Right hindlimb (tissue), 1 donor: ENCODE measurements around the gene C1QTNF9B.

Experiments used
- DNase-seq: peaks from one replicate; pipeline ENCODE4 v3.0.0-alpha.2; 2018

C1QTNF9B gene

DNA sequence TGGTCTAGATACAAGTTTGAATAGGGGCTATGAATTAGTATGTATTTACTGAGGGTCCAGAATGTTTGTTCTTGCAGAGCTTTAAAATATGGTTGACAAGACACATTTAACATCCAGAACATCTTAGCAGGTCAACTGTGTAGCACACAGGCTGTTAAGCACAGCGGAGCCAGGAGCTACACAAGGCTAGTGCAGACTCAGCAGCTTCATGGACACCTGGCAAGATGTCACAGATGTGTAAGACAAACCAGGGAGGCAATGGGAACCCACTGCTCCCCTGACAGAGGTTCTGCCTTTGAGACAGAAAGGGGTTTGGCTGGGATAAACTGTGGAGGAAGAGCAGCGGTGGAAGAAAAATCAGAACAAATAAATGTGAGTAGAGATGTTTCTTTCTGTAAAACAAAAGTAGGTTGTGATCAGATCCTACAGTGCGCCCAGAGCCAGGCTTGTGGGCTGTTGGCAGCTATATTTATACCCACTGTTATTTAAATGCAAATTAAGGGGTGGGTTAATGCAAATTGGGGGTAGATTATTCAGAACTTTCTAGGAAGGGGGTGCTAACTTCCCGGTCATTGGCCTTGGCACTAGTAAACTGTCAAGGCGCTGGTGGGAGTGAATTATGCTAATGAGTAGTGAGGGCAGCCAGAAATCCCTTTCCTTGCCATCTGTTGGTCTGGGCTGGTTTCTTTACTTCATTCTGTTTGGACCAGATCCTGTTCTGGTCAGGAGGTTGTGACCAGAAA is 41.1 kb downstream of the C1QTNF9B start:
- DNase-seq: no peak

- no peak for DNase-seq
Observed at GRCh38 chr13:23855360-23855759, 41.9 kb downstream of the C1QTNF9B start.

DNA sequence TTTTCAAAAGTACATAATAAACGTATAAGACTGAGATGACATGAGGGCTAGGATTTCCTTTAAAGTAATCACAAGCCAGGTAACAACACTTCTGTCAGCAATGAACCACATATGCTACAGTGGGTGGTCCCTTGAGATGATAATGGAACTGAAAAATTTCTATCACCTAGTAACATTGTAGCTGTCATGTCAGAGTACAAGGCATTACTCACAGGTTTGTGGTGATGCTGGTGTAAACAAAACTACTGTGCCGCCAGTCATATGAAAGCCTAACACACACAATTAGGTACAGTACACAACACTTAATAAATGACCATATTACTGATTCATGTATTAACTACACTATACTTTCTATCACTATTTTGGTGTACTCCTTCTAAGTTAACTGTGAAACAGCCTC is 45.0 kb downstream of the C1QTNF9B start:
- no peak for DNase-seq

DNA sequence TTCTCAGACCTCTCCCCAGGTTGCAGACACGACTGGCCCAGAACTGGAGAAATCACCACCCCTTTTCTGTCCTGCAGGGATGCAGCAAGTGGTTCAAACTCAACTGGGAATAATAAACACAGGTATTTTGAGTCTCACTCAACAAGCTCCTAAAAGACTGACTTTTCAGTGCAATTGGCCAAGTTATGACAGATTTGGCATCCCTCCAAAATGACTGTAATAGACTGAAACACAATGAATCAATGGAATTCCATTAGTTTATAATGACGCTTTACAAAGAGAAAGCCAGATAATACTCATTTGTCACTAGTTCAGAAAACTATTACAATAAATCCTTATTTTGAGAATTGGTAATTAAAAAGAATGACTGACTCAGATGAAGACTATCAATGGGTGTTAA is 46.2 kb downstream of the C1QTNF9B start:
- no peak for DNase-seq

- DNase-seq: no peak
Observed at GRCh38 chr13:23850134-23850533, 47.2 kb downstream of the C1QTNF9B start.

DNA sequence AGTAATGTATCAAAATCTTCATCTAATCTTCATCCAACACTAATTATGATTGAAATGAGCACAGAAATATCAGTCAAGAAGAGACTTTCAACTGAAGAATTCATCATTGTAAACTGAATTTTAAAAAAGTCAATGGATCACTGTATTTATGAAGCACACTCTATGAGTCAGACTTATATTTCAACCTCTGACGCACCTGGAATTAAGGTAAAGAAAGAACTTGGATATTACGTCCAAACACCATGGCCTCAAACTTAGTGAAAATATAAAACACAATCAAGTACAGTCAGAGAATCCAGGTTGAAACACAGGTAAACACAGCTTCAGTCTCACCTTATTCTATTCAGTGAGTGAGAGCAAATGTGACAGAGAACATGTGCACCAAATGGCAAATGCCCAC is 47.6 kb downstream of the C1QTNF9B start:
- DNase-seq: no peak

- DNase-seq: no peak
Observed at GRCh38 chr13:23848646-23849141, 48.6 kb downstream of the C1QTNF9B start.

GRCh38 chr13:23848019-23848418 is 49.3 kb downstream of the C1QTNF9B start:
- no peak for DNase-seq

GRCh38 chr13:23847497-23847896 is 49.8 kb downstream of the C1QTNF9B start:
- no peak for DNase-seq

DNA sequence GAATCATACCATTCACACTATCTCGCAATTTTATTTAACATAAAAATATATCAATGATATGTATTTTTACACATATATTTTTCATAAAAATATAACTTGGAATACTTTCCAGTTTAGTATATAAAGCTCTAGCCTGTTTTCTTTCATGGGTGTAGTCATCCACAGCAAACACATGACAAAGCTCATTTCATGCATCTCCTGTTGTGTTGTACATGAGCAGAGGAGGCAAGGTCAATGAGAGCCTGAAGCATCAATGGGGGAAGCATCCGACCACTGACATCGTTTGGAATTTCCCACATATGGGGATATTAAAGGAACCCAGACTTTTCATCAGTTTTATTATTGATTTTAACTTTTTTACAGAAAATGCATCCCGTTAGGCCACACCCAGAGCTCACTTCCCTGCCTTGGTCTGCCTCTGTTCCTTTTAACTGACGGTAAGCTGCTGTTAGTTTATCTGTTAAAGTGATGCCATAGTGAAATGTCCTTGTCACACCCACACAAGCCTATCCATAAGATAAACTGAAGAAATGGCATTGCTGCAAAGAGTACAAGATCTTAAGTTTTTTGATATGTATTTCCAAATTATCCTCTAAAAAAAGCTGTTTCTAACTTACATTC is 52.1 kb downstream of the C1QTNF9B start:
- no peak for DNase-seq

DNA sequence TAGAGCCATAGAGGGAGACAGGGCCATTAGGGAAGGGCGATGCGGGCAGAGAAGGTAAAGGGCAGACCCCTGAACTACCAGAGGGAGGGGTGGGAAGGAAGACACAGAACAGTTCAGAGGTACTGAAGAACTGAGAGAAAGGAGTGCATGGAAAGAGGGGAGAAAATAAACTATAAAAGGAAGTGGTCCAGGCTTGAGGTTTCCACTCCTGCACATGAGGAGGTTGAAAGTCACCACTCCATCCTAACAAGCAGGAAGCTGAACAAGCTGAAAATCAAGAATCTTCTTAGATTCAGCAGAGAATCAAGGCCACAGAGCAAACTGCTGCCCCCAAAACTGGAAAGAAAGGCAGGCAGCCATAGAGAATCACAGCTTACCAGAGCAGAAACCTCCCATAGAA is 53.2 kb downstream of the C1QTNF9B start:
- no peak for DNase-seq

DNA sequence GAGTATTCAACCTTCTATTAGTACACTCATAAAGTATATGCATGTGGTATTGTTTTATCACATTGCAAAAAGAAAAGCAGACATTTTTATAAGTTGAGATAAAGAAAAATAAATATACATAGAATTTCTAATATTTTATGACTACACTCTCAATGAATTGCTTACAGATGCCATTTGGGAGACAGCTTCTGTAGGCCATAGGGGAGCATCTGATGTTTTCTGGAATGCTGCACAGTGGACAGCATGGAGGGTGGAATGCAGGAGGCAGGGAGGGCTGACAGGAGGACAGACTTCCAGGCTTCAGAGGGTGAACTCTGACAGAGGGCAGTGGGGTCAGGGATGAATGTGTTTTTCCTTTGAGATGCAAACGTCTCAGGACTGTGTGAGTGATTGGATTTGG is 53.9 kb downstream of the C1QTNF9B start:
- no peak for DNase-seq

GRCh38 chr13:23842406-23842805 is 54.9 kb downstream of the C1QTNF9B start:
- no peak for DNase-seq
